Ascending aorta (tissue), 2 donors: Measurements from ENCODE around the gene CDK14. TPM values are rescaled to one million over a fixed set of nuclear protein-coding genes. Genes with fewer than 3 reads are reported as not detected.

Experiments
- DNase-seq, 2 donors: peaks; one replicate each; pipeline ENCODE4 v3.0.0-alpha.2; 2019; ENCODE audit warnings: low spot score in 2 of 2
- H3K27ac ChIP-seq, 2 donors: fragments of 200-600 bp; sonication (generic); one replicate each; pipeline ENCODE4 v1.5.1; 2016 to 2017; ENCODE audit warnings: mild to moderate bottlenecking in 1 of 2
- H3K27me3 ChIP-seq: fragments of 200-600 bp; sonication (generic); one replicate; pipeline ENCODE4 v1.5.1; 2017
- H3K36me3 ChIP-seq, 2 donors: fragments of 200-600 bp; sonication (generic); one replicate each; pipeline ENCODE4 v1.5.1; 2016
- H3K4me1 ChIP-seq, 2 donors: fragments of 200-600 bp; sonication (generic); one replicate each; pipeline ENCODE4 v1.5.1; 2016 to 2017; ENCODE audit warnings: mild to moderate bottlenecking in 1 of 2
- H3K4me3 ChIP-seq, 2 donors: fragments of 200-600 bp; sonication (generic); one replicate each; pipeline ENCODE4 v1.5.1; 2016 to 2017; ENCODE audit warnings: mild to moderate bottlenecking in 1 of 2
- H3K9me3 ChIP-seq, 2 donors: fragments of 200-600 bp; sonication (generic); one replicate each; pipeline ENCODE4 v1.5.1; 2016
- CTCF ChIP-seq, 3 experiments: fragments of 200-600 bp in 2 of 3; fragments of 450-650 bp in 1 of 3; sonication (generic) in 2 of 3; IDR thresholded peaks; one replicate each; pipeline ENCODE4 v1.5.1; 2016 to 2019; ENCODE audit warnings: antibody characterized with exemption in 3 of 3, mild to moderate bottlenecking in 1 of 3, moderate library complexity in 1 of 3
- intact Hi-C: fragments of 100-400 bp; cut with DNase I; formaldehyde crosslinking; loops from one replicate; pipeline ENCODE4 v1.15.1; 2023
- total RNA-seq: library from RNA; depleted of rRNA; stranded (reverse); fragments of >200 nt; gene quantifications from one replicate; pipeline ENCODE4 v1.1.0, GENCODE V29; 2016

CDK14 gene
- total RNA-seq, 1 donor from 2014 or later = 5.1 TPM

DNA sequence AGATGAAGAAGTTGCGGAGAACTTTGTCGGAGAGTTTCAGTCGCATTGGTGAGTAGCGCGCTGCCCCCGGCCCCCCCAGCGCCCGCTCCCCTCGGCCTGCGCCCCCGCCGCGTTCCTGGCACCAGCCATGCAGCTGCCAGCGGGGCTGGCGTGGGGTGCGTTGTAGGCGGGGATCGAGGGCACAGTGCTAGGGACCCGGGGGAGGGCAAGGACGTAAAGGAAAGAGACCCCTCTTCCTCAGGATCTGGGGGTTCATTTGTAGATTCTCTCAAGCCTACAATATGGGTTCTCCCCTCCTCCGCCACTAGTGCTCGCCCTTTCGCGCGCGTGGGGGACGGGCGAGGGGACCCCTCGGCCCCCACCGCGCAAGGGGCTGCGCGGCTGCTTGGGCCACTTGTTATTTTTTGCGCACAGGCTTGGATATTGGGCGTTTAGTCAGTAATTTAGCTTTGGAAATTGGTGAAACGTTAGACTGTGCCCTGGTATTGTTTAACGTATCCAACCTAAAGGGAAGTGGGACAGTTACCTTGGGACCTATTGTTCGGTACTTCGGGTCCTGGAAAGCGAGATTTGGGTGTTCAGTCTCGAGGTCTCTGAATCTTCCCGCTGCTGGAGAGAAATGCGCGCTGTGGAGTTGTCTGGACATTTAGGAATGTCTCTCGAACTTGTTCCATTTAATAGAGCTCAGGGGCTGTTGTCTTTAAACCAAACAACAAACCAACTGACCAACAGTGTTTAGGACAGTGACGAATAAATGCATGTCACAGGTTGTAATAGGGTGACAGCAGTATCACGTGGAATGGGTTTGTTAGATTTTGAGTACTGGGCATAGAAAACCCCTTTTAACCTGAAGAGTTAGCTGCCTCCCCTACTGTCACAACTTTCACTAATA is 796 bp downstream of the CDK14 start:
- H3K9me3 ChIP-seq = no peaks in the 10 kb centered on the region
- TF ChIP-seq CTCF (IDR thresholded peaks at IDR 0.05) = peak in 1 of 3 experiments; percentile 20
- H3K4me3 ChIP-seq = peak overlapping the region; percentile 78 to 93
- intact Hi-C loops = loop anchor here (5.0 to 10.0 kb wide), 5 partner anchors 110 to 868 kb away; partner anchors contain the start of genes CLDN12 and FZD1
- H3K27ac ChIP-seq = peak overlapping the region; percentile 83 to 84
- no peaks in the 10 kb centered on the region for H3K27me3 ChIP-seq
- peaks cover 0 to 3% of the 10 kb centered on the region in 2 donors for H3K4me1 ChIP-seq
- H3K36me3 ChIP-seq = no peaks in the 10 kb centered on the region
- no peak for DNase-seq

DNA sequence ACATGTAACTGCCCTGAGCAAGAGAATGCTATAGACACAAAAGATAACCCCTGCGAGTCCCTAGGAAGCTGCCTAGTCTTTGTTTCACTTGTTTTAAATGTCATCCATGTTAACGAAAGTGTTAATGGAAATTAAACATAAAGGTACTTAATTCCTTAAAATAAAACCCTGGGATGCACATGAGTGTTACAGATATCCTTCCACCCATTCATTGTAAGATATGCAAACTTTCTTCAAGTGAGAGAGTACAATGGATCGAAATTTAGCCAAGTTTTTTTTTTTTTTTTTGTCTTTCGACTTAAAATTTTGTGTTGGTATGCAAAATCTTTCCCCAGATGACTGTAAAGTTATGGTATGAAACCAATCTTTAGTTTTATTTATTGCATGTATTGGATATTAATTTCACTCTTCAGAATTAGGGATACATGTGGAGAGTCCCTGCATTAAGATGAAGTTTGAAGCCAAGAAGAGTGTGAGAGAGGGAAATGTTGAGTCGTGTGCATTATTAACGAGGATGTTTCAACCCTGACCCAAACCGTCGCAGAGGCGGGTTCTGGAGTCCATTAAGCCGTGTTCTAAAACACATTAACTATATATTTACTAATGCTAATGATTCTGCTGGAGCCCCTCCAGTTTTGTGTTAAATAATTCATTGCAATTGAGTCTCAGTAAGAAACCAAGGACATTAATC is 1.6 kb downstream of the CDK14 start:
- H3K27ac ChIP-seq = no peak overlapping the region
- intact Hi-C loops = loop anchor here (5.0 to 10.0 kb wide), 5 partner anchors 110 to 867 kb away; partner anchors contain the start of genes CLDN12 and FZD1
- no peaks in the 10 kb centered on the region for H3K36me3 ChIP-seq
- DNase-seq = no peak
- peak overlapping the region; percentile 78 to 93 for H3K4me3 ChIP-seq
- peaks cover 0 to 3% of the 10 kb centered on the region in 2 donors for H3K4me1 ChIP-seq
- TF ChIP-seq CTCF (IDR thresholded peaks at IDR 0.05) = no peak
- no peaks in the 10 kb centered on the region for H3K9me3 ChIP-seq
- H3K27me3 ChIP-seq = no peaks in the 10 kb centered on the region

DNA sequence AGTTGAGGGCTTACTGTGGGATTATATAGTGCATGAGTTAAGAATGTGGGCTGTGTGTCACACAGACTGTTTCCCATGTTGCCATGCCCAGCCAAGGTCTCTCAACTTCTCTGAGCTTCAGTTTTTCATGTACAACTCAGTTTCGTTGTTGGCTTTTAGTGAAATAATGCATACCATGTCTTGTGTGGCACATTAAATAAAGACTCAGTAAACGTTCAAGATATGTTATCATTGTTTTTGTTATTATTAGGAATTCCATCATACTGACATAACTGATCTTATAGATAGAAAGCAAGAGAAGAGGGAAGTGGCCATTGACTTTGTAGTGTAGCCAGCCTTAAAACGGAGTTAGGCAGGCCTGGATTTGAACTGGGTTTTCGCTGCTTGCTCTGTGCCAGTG is 2.9 kb downstream of the CDK14 start:
- Histone ChIP-seq H3K27ac (no peak overlapping the region), H3K4me3 (no peak overlapping the region), H3K9me3 (no peaks in the 10 kb centered on the region), H3K36me3 (no peaks in the 10 kb centered on the region), H3K4me1 (peaks cover 0 to 3% of the 10 kb centered on the region in 2 donors), H3K27me3 (no peaks in the 10 kb centered on the region)
- TF ChIP-seq CTCF (IDR thresholded peaks at IDR 0.05) = no peak
- intact Hi-C loops = loop anchor here (5.0 to 10.0 kb wide), 5 partner anchors 108 to 866 kb away; partner anchors contain the start of genes CLDN12 and FZD1
- no peak for DNase-seq

- DNase-seq = no peak
- Histone ChIP-seq H3K36me3 (no peaks in the 10 kb centered on the region), H3K9me3 (no peaks in the 10 kb centered on the region), H3K4me1 (no peaks in the 10 kb centered on the region), H3K27ac (no peak overlapping the region), H3K27me3 (no peaks in the 10 kb centered on the region), H3K4me3 (no peak overlapping the region)
- no peak for TF ChIP-seq CTCF (IDR thresholded peaks at IDR 0.05)
- intact Hi-C loops = loop anchor here (5.0 to 10.0 kb wide), 5 partner anchors 107 to 865 kb away; partner anchors contain the start of genes CLDN12 and FZD1
Observed at GRCh38 chr7:90599892-90600555, 3.9 kb downstream of the CDK14 start.

- DNase-seq = no peak
- Histone ChIP-seq H3K4me3 (no peak overlapping the region), H3K9me3 (no peaks in the 10 kb centered on the region), H3K27ac (no peak overlapping the region), H3K4me1 (no peaks in the 10 kb centered on the region), H3K36me3 (no peaks in the 10 kb centered on the region), H3K27me3 (no peaks in the 10 kb centered on the region)
- intact Hi-C loops = no loop called here
- no peak for TF ChIP-seq CTCF (IDR thresholded peaks at IDR 0.05)
Observed at GRCh38 chr7:90602303-90602702, 6.2 kb downstream of the CDK14 start.
